Measurements from ENCODE around the gene TXNRD1.

TXNRD1 gene

DNA sequence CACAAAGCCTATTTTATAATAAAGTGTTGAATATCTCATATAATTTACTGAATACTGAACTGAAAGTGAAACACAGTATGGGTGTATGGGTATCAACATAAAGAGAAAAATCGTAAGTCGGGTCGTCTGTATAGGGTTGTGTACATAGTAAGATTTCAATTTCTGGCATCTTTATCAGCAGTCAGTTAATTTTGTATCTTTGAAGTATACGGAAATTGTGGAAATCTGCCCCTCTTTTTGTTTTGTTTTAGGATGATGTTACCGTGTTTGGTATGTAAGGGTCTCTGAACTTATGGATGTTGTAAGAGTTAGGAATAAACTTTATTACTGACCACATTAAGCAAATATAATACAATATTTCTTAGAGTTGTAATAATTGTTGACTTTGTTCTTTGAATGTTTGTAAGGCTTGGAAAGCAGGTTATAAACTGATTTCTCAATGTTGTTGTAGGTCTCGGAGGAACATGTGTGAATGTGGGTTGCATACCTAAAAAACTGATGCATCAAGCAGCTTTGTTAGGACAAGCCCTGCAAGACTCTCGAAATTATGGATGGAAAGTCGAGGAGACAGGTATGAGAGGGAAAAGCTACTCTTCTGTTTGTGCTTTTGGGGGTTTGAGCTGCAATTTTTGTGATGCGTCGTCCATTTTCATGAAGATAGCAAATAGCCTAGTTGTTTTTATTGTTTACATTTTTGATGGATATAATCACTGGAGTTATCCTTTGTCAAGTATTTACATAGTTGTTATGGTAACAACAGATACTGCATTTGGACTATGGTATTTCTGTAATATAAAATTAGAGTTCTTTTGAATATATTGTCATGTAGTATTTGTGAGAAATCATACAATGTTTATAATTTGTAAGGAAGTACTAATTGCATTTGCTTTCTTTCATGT is 100.0 kb downstream of the TXNRD1 start:
- DNase-seq (ENCODE audit: low read depth), result no peak
- no peak overlapping the region for H3K4me3 ChIP-seq (replicated peaks; ENCODE audit: low read depth, low read length)
- TF ChIP-seq, protein P1, sequence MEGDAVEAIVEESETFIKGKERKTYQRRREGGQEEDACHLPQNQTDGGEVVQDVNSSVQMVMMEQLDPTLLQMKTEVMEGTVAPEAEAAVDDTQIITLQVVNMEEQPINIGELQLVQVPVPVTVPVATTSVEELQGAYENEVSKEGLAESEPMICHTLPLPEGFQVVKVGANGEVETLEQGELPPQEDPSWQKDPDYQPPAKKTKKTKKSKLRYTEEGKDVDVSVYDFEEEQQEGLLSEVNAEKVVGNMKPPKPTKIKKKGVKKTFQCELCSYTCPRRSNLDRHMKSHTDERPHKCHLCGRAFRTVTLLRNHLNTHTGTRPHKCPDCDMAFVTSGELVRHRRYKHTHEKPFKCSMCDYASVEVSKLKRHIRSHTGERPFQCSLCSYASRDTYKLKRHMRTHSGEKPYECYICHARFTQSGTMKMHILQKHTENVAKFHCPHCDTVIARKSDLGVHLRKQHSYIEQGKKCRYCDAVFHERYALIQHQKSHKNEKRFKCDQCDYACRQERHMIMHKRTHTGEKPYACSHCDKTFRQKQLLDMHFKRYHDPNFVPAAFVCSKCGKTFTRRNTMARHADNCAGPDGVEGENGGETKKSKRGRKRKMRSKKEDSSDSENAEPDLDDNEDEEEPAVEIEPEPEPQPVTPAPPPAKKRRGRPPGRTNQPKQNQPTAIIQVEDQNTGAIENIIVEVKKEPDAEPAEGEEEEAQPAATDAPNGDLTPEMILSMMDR (IDR thresholded peaks at IDR 0.05; ENCODE audit: low read length, missing control alignments), result no peak

DNA sequence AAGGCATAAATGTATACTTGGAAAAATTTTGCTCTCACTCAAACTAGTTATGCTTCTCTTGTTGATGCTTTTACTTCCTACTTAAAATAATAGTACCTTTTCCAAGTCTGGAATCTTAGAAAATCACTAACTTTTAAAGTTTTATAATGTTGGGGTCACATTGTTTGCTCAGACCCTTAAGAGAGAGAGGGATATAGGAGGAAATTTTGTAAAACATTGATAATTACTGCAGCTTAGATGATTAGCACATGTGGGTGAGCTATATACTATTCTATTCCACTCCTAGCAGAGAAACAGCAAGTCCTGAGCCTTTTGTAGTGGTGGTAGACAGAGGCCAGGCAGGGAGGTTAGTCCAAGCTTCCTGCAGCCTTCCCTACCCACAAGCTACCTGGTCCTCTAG is 101.4 kb downstream of the TXNRD1 start:
- no peak for DNase-seq (ENCODE audit: low read depth)
- TF ChIP-seq, protein P1 (IDR thresholded peaks at IDR 0.05; ENCODE audit: low read length, missing control alignments), result no peak
- H3K4me3 ChIP-seq (replicated peaks; ENCODE audit: low read depth, low read length), result no peak overlapping the region

DNA sequence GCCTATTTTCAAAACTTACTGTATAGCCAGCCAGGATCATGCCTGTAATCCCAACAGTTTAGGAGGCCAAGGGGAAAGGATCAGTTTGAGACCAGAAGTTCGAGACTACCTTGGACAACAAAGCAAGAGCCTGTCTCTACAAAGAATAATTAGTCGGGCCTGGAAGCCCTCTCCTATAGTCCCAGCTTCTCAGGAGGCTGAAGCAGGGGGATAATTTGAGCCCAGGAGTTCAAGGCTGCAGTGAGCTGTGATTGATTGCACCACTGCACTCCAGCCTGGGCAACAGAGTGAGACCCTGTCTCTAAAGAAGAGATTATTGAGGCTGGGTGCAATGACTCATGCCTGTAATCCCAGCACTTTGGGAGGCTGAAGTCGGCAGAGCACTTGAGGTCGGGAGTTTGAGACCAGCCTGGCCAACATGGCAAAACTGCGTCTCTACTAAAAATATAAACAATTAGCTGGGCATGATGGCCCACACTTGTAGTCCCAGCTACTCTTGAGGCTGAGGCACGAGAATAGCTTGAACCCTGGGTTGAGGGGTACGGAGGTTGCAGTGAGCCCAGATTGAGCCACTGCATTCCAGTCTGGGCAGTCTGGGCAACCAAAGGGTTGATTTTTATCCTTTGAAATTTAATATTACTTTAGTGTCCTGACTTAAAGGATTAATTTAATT is 102.1 kb downstream of the TXNRD1 start:
- no peak for DNase-seq (ENCODE audit: low read depth)
- TF ChIP-seq, protein P1 (IDR thresholded peaks at IDR 0.05; ENCODE audit: low read length, missing control alignments), result no peak
- no peak overlapping the region for H3K4me3 ChIP-seq (replicated peaks; ENCODE audit: low read depth, low read length)

DNA sequence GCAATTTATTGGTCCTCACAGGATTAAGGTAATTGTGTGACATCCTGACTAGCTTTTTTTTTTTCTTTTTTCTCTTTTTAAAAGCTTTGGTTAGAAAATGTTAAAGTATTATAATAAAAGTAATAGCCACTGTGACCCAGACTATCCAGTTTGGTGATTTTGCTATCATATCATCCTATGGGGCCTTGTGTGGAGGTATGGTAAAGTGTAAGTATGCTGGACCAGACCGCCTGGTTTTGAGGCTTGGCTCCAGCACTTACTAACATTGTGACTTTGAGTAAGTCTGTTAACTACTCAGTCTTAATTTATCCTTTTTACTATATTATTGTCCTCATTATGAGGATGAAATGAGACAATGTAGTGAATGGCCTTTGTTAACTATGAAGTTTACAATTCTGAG is 103.4 kb downstream of the TXNRD1 start:
- TF ChIP-seq, protein P1 (IDR thresholded peaks at IDR 0.05; ENCODE audit: low read length, missing control alignments), result no peak
- no peak for DNase-seq (ENCODE audit: low read depth)

DNA sequence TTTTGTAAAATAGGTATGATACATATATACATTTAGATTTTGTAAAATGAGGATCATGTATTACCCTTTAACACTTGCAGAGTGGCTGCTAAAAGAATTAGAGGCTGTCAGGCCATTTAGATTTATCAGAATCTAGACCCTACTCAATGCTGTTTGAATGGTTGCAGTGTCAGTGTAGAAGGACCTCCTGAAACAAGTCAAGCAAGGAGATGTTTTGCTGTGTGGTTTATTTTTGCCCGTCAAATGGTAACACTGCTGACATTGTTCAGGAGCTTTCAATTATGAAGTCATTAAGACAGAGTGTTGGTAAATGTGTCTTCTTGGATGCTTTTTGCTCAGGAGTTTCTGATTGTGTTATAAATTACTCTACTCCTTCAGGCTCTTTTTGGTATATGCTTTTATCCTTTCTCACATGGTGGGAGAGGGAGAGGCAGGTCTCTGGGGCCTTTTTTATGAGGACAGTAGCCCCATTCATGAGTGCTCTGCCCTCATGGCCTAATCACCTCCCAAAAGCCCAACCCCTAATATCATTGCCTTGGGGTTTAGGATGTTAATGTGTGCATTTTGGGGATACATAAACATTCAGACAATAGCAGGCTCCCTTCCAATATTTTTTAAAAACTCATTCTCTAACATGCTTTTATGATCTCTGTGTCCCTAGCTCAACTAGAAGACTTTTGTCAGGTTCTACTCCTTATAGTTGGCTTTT is 104.5 kb downstream of the TXNRD1 start:
- TF ChIP-seq, protein P1 (IDR thresholded peaks at IDR 0.05; ENCODE audit: low read length, missing control alignments), result no peak
- DNase-seq (ENCODE audit: low read depth), result no peak
- no peak overlapping the region for H3K4me3 ChIP-seq (replicated peaks; ENCODE audit: low read depth, low read length)

More for the DNA sequence above, 103.4 kb downstream of the TXNRD1 start:
- no peak overlapping the region for H3K4me3 ChIP-seq (replicated peaks; ENCODE audit: low read depth, low read length)

- H3K4me3 ChIP-seq (replicated peaks; ENCODE audit: low read depth, low read length), result no peak overlapping the region
- no peak for DNase-seq (ENCODE audit: low read depth)
- TF ChIP-seq, protein P1 (IDR thresholded peaks at IDR 0.05; ENCODE audit: low read length, missing control alignments), result no peak
Measured at GRCh38 chr12:104320627-104321024, 105.0 kb downstream of the TXNRD1 start.
